HepG2 (cell line): ENCODE results near the gene PCIF1. TPM values are rescaled to one million over a fixed set of nuclear protein-coding genes. Genes with fewer than 3 reads are reported as not detected.

Experiments used
- CCAR2 ChIP-seq: fragments of 200-400 bp; formaldehyde crosslinking; optimal IDR thresholded peaks from 2 replicates; pipeline ENCODE3; 2018; ENCODE audit warnings: low read depth, mild to moderate bottlenecking, low read length, moderate library complexity
- FOXO1 ChIP-seq: sonication (generic); formaldehyde crosslinking; IDR thresholded peaks from 2 replicates; pipeline ENCODE4 v1.4.0; 2020; ENCODE audit warnings: missing genetic modification reagents
- HHEX ChIP-seq: IDR thresholded peaks from 2 replicates; pipeline ENCODE4 v1.6.1; 2016; ENCODE audit warnings: control low read depth
- MED13 ChIP-seq: sonication (generic); formaldehyde crosslinking; IDR thresholded peaks from 2 replicates; pipeline ENCODE4 v1.5.0; 2020; ENCODE audit warnings: missing genetic modification reagents
- NFE2 ChIP-seq: sonication (generic); formaldehyde crosslinking; IDR thresholded peaks from 2 replicates; pipeline ENCODE4 v1.4.0; 2020; ENCODE audit warnings: missing genetic modification reagents
- NR1H2 ChIP-seq: sonication (generic); formaldehyde crosslinking; IDR thresholded peaks from 2 replicates; pipeline ENCODE4 v1.8.1; 2022; ENCODE audit warnings: low read depth, missing genetic modification reagents, borderline replicate concordance
- SALL1 ChIP-seq: sonication (generic); formaldehyde crosslinking; IDR thresholded peaks from 2 replicates; pipeline ENCODE4 v1.8.0; 2022; ENCODE audit warnings: mild to moderate bottlenecking, missing genetic modification reagents
- SMAD9 ChIP-seq: sonication (generic); formaldehyde crosslinking; IDR thresholded peaks from 2 replicates; pipeline ENCODE4 v1.5.1; 2020; ENCODE audit warnings: mild to moderate bottlenecking, missing genetic modification reagents
- SOX13 ChIP-seq, 3 experiments: fragments of 450-650 bp in 1 of 3; sonication (generic) in 1 of 3; formaldehyde crosslinking in 1 of 3; IDR thresholded peaks in 2 of 3; conservative IDR thresholded peaks in 1 of 3; 2 replicates each; pipeline versions ENCODE4 v1.5.0 to v1.6.1; 2016 to 2020; ENCODE audit warnings: antibody characterized with exemption in 1 of 3, mild to moderate bottlenecking in 1 of 3, missing compliant biosample characterization in 1 of 3, missing genetic modification reagents in 1 of 3, moderate library complexity in 1 of 3
- SRSF1 ChIP-seq: fragments of 200-400 bp; formaldehyde crosslinking; optimal IDR thresholded peaks from 2 replicates; pipeline ENCODE3; 2017; ENCODE audit warnings: mild to moderate bottlenecking, low read depth, low read length, moderate library complexity
- ZMYM2 ChIP-seq: sonication (generic); formaldehyde crosslinking; IDR thresholded peaks from 2 replicates; pipeline ENCODE4 v1.8.0; 2022; ENCODE audit warnings: mild to moderate bottlenecking, missing genetic modification reagents
- ZNF121 ChIP-seq: sonication (generic); formaldehyde crosslinking; IDR thresholded peaks from 2 replicates; pipeline ENCODE4 v1.5.0; 2020; ENCODE audit warnings: mild to moderate bottlenecking, missing genetic modification reagents
- ZNF510 ChIP-seq: sonication (generic); formaldehyde crosslinking; IDR thresholded peaks from 2 replicates; pipeline ENCODE4 v1.4.0; 2020; ENCODE audit warnings: low read depth, mild to moderate bottlenecking, missing genetic modification reagents
- ZNF670 ChIP-seq: sonication (generic); formaldehyde crosslinking; IDR thresholded peaks from 2 replicates; pipeline ENCODE4 v1.8.0; 2022; ENCODE audit warnings: mild to moderate bottlenecking, missing genetic modification reagents, borderline replicate concordance
- ZNF780A ChIP-seq: sonication (generic); formaldehyde crosslinking; IDR thresholded peaks from 2 replicates; pipeline ENCODE4 v1.8.0; 2022; ENCODE audit warnings: mild to moderate bottlenecking, missing genetic modification reagents, moderate library complexity
- polyA plus RNA-seq, 8 experiments: library from polyadenylated mRNA; depleted of rRNA in 3 of 8; stranded (reverse) in 7 of 8; unstranded in 1 of 8; fragments of >200 nt; fragmentation: Illumina TruSeq in 4 of 8; extraction: Trizol in 4 of 8; gene quantifications; 2 replicates each; pipeline versions ENCODE4 v1.2.1 to v1.2.3, GENCODE V29; 2011 to 2016; ENCODE audit warnings: low read depth in 4 of 8, missing spikeins in 1 of 8, mixed read lengths in 1 of 8; ENCODE audit not compliant: insufficient read depth in 1 of 8
- total RNA-seq, 5 experiments: library from RNA; depleted of rRNA; stranded (reverse); fragments of >200 nt; fragmentation: Illumina TruSeq; extraction: Trizol; gene quantifications; 2 replicates each; pipeline ENCODE4 v1.2.3, GENCODE V29; 2016; ENCODE audit warnings: low read depth in 1 of 5
- TF ChIP-seq, protein P1 (sequence below): sonication (generic); formaldehyde crosslinking; IDR thresholded peaks from 2 replicates; pipeline ENCODE4 v1.8.0; 2022; ENCODE audit warnings: missing genetic modification reagents, mild to moderate bottlenecking, moderate library complexity, borderline replicate concordance
- TF ChIP-seq, protein P2 (sequence below): sonication (generic); formaldehyde crosslinking; conservative IDR thresholded peaks from 2 replicates; pipeline ENCODE4 v1.8.0; 2022; ENCODE audit warnings: low read depth, missing genetic modification reagents
- TF ChIP-seq, protein P3 (sequence below): sonication (generic); formaldehyde crosslinking; IDR thresholded peaks from 2 replicates; pipeline ENCODE4 v1.8.1; 2023; ENCODE audit warnings: mild to moderate bottlenecking, missing genetic modification reagents, borderline replicate concordance
- TF ChIP-seq, protein P4 (sequence below): sonication (generic); formaldehyde crosslinking; IDR thresholded peaks from 2 replicates; pipeline ENCODE4 v1.4.0; 2020; ENCODE audit warnings: missing genetic modification reagents, borderline replicate concordance
- TF ChIP-seq, protein P5 (sequence below): sonication (generic); formaldehyde crosslinking; IDR thresholded peaks from 2 replicates; pipeline ENCODE4 v1.4.0; 2020; ENCODE audit warnings: mild to moderate bottlenecking, missing genetic modification reagents

The PCIF1 gene
- total and polyA plus RNA-seq, 2 of the 13 experiments (the other 11 are each of a cell fraction or from before 2014, with no cell fraction given) = 20.9 to 24.4 TPM

DNA sequence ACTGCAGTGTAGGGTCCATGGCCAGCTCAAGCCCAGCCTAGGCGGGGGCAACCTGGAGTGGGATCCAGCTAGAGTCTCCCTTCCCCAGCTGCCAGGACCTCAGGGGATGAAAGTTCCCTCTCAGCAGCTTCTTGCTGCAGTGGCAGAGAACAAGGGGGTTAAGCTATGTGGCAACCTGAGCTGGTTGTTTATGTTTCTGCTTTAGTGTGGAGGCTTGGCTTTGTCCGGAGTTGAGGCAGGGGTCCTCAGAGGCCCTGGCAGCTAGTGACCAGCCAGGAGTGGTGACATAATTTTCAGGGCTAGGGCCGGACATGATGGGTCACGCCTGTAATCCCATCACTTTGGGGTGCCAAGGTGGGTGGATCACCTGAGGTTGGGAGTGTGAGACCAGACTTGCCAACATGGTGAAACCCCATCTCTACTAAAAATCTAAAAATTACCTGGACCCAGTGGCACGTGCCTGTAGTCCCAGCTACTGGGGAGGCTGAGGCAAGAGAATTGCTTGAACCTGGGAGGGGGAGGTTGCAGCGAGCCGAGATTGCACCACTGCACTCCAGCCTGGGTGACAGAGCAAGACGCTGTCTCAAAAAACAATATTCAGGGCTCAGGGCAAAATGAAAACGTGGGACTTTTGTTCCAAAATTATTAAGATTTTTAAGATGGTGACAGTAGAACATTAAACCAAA lies 8.5 kb upstream of the PCIF1 start (continued):
- TF ChIP-seq, protein P1, sequence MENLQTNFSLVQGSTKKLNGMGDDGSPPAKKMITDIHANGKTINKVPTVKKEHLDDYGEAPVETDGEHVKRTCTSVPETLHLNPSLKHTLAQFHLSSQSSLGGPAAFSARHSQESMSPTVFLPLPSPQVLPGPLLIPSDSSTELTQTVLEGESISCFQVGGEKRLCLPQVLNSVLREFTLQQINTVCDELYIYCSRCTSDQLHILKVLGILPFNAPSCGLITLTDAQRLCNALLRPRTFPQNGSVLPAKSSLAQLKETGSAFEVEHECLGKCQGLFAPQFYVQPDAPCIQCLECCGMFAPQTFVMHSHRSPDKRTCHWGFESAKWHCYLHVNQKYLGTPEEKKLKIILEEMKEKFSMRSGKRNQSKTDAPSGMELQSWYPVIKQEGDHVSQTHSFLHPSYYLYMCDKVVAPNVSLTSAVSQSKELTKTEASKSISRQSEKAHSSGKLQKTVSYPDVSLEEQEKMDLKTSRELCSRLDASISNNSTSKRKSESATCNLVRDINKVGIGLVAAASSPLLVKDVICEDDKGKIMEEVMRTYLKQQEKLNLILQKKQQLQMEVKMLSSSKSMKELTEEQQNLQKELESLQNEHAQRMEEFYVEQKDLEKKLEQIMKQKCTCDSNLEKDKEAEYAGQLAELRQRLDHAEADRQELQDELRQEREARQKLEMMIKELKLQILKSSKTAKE = no peak
- TF ChIP-seq, protein P2, sequence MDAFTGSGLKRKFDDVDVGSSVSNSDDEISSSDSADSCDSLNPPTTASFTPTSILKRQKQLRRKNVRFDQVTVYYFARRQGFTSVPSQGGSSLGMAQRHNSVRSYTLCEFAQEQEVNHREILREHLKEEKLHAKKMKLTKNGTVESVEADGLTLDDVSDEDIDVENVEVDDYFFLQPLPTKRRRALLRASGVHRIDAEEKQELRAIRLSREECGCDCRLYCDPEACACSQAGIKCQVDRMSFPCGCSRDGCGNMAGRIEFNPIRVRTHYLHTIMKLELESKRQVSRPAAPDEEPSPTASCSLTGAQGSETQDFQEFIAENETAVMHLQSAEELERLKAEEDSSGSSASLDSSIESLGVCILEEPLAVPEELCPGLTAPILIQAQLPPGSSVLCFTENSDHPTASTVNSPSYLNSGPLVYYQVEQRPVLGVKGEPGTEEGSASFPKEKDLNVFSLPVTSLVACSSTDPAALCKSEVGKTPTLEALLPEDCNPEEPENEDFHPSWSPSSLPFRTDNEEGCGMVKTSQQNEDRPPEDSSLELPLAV (CRISPR knock-in tag) = no peak
- TF ChIP-seq NR1H2 (no peak), MED13 (no peak), ZMYM2 (CRISPR knock-in tag) (no peak), FOXO1 (no peak), ZNF121 (CRISPR knock-in tag) (no peak), ZNF780A (CRISPR knock-in tag) (no peak), SRSF1 (no peak), SOX13 (IDR thresholded peaks at IDR 0.05) (no peak), SOX13 (CRISPR knock-in tag; conservative IDR thresholded peaks at IDR 0.05 in 1 of 2, IDR thresholded peaks at IDR 0.05 in 1 of 2) (peak in 1 of 2 experiments; percentile 24; a peak in 2 of 4 replicates), HHEX (peak; percentile 55), NFE2 (no peak), SMAD9 (CRISPR knock-in tag) (no peak), CCAR2 (no peak), SALL1 (CRISPR knock-in tag) (peak; percentile 57), ZNF510 (CRISPR knock-in tag) (no peak), ZNF670 (CRISPR knock-in tag) (no peak)
- TF ChIP-seq, protein P3, sequence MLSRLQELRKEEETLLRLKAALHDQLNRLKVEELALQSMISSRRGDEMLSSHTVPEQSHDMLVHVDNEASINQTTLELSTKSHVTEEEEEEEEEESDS (CRISPR knock-in tag) = no peak
- TF ChIP-seq, protein P4, sequence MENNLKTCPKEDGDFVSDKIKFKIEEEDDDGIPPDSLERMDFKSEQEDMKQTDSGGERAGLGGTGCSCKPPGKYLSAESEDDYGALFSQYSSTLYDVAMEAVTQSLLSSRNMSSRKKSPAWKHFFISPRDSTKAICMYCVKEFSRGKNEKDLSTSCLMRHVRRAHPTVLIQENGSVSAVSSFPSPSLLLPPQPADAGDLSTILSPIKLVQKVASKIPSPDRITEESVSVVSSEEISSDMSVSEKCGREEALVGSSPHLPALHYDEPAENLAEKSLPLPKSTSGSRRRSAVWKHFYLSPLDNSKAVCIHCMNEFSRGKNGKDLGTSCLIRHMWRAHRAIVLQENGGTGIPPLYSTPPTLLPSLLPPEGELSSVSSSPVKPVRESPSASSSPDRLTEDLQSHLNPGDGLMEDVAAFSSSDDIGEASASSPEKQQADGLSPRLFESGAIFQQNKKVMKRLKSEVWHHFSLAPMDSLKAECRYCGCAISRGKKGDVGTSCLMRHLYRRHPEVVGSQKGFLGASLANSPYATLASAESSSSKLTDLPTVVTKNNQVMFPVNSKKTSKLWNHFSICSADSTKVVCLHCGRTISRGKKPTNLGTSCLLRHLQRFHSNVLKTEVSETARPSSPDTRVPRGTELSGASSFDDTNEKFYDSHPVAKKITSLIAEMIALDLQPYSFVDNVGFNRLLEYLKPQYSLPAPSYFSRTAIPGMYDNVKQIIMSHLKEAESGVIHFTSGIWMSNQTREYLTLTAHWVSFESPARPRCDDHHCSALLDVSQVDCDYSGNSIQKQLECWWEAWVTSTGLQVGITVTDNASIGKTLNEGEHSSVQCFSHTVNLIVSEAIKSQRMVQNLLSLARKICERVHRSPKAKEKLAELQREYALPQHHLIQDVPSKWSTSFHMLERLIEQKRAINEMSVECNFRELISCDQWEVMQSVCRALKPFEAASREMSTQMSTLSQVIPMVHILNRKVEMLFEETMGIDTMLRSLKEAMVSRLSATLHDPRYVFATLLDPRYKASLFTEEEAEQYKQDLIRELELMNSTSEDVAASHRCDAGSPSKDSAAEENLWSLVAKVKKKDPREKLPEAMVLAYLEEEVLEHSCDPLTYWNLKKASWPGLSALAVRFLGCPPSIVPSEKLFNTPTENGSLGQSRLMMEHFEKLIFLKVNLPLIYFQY (CRISPR knock-in tag) = no peak
- TF ChIP-seq, protein P5, sequence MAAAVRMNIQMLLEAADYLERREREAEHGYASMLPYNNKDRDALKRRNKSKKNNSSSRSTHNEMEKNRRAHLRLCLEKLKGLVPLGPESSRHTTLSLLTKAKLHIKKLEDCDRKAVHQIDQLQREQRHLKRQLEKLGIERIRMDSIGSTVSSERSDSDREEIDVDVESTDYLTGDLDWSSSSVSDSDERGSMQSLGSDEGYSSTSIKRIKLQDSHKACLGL (CRISPR knock-in tag) = no peak
